ENCODE measurements around the gene ANKRD13B.

DNA sequence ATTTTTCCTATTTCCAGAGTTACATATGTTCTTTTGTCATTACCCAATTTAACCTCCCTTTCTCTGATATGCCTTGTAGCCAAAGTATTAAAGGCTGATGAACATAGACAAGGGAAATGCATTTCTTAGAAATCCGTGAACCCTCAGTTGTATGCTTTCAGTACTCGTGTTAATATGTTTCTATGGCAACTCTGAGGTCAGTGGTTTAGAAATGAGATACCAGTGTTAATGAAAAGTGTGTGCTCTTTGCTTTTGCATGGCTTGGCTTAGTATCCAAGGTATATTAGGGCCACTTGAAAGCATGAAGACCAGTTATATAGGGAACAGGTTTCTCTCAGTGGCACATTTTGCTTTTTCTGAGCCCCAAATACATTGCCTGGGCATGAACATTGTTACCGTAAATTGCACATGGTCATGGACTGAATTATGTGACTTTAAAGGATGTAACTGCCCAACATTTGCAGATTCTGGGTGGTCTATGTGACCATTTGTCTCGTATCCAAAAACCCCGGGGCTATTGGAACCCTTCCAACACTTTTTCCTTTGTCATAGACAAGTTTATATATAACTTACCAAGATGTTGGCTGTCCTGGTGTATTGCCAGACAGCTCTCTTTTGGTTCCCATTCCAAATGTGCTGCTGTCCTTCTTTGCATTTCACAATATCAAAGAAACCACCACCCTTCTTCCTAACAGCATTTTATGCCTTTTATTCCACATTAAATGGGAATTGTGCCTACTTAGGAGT lies 43.6 kb upstream of the ANKRD13B start:
- TF ChIP-seq EZH2phosphoT487 (IDR thresholded peaks at IDR 0.05; ENCODE audit: low read depth), result no peak
- TF ChIP-seq, protein P1, sequence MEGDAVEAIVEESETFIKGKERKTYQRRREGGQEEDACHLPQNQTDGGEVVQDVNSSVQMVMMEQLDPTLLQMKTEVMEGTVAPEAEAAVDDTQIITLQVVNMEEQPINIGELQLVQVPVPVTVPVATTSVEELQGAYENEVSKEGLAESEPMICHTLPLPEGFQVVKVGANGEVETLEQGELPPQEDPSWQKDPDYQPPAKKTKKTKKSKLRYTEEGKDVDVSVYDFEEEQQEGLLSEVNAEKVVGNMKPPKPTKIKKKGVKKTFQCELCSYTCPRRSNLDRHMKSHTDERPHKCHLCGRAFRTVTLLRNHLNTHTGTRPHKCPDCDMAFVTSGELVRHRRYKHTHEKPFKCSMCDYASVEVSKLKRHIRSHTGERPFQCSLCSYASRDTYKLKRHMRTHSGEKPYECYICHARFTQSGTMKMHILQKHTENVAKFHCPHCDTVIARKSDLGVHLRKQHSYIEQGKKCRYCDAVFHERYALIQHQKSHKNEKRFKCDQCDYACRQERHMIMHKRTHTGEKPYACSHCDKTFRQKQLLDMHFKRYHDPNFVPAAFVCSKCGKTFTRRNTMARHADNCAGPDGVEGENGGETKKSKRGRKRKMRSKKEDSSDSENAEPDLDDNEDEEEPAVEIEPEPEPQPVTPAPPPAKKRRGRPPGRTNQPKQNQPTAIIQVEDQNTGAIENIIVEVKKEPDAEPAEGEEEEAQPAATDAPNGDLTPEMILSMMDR (IDR thresholded peaks at IDR 0.05; ENCODE audit: low read depth, low read length), result no peak
